Measurements from ENCODE around the gene PRCP.

DNA sequence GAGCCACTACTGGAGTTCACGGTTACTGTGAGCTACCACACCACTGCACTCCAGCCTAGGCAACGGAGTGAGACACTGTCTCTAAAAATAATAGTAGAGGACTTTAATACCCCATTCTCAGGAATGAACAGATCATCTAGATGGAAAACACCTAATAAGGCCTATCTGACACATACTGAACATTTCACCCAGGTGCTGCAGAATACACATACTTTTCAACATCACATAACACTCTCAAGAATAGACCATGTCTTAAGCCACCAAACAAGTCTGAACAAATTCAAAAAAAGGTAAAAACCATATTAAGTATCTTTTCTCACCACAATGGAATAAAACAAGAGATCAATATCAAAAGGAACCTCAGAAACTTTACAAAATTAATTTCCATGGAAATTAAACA is 39.2 kb upstream of the PRCP start:
- TF ChIP-seq, protein P1, sequence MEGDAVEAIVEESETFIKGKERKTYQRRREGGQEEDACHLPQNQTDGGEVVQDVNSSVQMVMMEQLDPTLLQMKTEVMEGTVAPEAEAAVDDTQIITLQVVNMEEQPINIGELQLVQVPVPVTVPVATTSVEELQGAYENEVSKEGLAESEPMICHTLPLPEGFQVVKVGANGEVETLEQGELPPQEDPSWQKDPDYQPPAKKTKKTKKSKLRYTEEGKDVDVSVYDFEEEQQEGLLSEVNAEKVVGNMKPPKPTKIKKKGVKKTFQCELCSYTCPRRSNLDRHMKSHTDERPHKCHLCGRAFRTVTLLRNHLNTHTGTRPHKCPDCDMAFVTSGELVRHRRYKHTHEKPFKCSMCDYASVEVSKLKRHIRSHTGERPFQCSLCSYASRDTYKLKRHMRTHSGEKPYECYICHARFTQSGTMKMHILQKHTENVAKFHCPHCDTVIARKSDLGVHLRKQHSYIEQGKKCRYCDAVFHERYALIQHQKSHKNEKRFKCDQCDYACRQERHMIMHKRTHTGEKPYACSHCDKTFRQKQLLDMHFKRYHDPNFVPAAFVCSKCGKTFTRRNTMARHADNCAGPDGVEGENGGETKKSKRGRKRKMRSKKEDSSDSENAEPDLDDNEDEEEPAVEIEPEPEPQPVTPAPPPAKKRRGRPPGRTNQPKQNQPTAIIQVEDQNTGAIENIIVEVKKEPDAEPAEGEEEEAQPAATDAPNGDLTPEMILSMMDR (conservative IDR thresholded peaks at IDR 0.05): no peak
- no peak for TF ChIP-seq ZFX (IDR thresholded peaks at IDR 0.05)
